K562 (cell line): Measurements from ENCODE around the gene ADPRHL1. TPM values are rescaled to one million over a fixed set of nuclear protein-coding genes. Genes with fewer than 3 reads are reported as not detected.

ENCODE experiments used
- ZNF436 ChIP-seq: fragments of 250-450, 450-650 bp; sonication (Bioruptor Pico); formaldehyde crosslinking; IDR thresholded peaks from 2 replicates; pipeline ENCODE4 v1.7.0; 2020; ENCODE audit warnings: mild to moderate bottlenecking
- ZNF695 ChIP-seq: fragments of 450-650 bp; formaldehyde crosslinking; IDR thresholded peaks from 2 replicates; pipeline ENCODE4 v1.4.0; 2020; ENCODE audit warnings: mild to moderate bottlenecking, moderate library complexity
- polyA plus RNA-seq, 8 experiments: library from polyadenylated mRNA; depleted of rRNA in 4 of 8; stranded (reverse) in 5 of 8; unstranded in 3 of 8; fragments of >200 nt; fragmentation: Nextera tagmentation in 2 of 8; fragmentation: Illumina TruSeq in 1 of 8; extraction: Ambion mirVana in 2 of 8; extraction: Trizol in 1 of 8; gene quantifications; 2 replicates each; pipeline versions ENCODE4 v1.2.1 to v1.2.3, GENCODE V29; 2011 to 2014; ENCODE audit warnings: inconsistent platforms in 1 of 8, missing spikeins in 1 of 8
- total RNA-seq, 7 experiments: library from RNA; depleted of rRNA in 6 of 7; stranded (reverse); fragments of >200 nt in 6 of 7; fragmentation: Illumina TruSeq in 2 of 7; extraction: Trizol in 2 of 7; gene quantifications; 2 replicates each; pipeline versions ENCODE4 v1.2.1 to v1.2.3, GENCODE V29; 2011 to 2021; ENCODE audit warnings: low replicate concordance in 1 of 7
- TF ChIP-seq, protein P1 (sequence below): fragments of 450-650 bp; IDR thresholded peaks from 2 replicates; pipeline ENCODE4 v1.6.1; 2016; ENCODE audit warnings: low read depth
- TF ChIP-seq, protein P2 (sequence below), 2 experiments: IDR thresholded peaks; 2 replicates each; pipeline ENCODE4 v1.6.1; 2012; ENCODE audit warnings: improper control_type of control experiment in 2 of 2, low read depth in 2 of 2, low read length in 2 of 2, borderline replicate concordance in 1 of 2

Gene ADPRHL1
- total and polyA plus RNA-seq, 9 of the 15 experiments (the other 6 are each of a cell fraction or from before 2014, with no cell fraction given), result 0.06 to 0.76 (median 0.37) TPM; not detected in 1

DNA sequence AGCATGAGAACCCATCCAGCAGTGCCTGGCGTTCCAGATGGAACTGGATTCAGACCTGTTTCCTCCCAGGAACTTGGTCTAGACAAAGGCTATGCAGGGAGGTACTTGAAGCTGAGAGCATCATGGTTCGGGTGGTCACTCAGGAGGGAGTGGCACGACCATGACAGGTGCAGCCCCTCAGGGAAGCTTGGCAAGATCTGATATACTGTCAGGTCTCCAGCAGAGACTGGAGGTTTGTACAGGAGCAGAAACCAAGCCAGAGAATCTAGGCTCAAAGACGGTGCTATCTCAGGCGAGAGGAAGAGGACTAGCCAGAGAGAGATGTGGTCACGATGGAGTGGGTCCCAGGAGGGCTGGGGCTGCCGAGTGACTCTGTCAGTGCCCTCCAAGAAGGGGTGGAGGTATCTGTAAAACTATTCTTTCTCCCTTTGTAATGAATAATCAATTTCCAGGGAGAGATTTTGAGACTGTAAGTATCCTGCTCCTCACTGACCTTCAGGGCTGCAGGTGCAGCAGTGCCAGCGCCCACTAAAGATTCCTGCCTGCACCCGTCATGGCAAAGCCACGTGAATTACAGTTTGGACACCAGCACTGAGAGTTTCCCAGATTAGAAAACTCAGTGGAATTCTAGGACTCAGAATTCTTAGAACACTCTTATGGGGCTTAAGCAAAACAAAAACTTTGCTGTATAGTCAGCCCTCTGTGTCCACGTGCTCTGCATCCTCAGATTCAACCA is 47.4 kb upstream of the ADPRHL1 start (continued):
- TF ChIP-seq ZNF436 (CRISPR knock-in tag) (no peak), ZNF695 (CRISPR knock-in tag) (no peak)
- TF ChIP-seq, protein P1, sequence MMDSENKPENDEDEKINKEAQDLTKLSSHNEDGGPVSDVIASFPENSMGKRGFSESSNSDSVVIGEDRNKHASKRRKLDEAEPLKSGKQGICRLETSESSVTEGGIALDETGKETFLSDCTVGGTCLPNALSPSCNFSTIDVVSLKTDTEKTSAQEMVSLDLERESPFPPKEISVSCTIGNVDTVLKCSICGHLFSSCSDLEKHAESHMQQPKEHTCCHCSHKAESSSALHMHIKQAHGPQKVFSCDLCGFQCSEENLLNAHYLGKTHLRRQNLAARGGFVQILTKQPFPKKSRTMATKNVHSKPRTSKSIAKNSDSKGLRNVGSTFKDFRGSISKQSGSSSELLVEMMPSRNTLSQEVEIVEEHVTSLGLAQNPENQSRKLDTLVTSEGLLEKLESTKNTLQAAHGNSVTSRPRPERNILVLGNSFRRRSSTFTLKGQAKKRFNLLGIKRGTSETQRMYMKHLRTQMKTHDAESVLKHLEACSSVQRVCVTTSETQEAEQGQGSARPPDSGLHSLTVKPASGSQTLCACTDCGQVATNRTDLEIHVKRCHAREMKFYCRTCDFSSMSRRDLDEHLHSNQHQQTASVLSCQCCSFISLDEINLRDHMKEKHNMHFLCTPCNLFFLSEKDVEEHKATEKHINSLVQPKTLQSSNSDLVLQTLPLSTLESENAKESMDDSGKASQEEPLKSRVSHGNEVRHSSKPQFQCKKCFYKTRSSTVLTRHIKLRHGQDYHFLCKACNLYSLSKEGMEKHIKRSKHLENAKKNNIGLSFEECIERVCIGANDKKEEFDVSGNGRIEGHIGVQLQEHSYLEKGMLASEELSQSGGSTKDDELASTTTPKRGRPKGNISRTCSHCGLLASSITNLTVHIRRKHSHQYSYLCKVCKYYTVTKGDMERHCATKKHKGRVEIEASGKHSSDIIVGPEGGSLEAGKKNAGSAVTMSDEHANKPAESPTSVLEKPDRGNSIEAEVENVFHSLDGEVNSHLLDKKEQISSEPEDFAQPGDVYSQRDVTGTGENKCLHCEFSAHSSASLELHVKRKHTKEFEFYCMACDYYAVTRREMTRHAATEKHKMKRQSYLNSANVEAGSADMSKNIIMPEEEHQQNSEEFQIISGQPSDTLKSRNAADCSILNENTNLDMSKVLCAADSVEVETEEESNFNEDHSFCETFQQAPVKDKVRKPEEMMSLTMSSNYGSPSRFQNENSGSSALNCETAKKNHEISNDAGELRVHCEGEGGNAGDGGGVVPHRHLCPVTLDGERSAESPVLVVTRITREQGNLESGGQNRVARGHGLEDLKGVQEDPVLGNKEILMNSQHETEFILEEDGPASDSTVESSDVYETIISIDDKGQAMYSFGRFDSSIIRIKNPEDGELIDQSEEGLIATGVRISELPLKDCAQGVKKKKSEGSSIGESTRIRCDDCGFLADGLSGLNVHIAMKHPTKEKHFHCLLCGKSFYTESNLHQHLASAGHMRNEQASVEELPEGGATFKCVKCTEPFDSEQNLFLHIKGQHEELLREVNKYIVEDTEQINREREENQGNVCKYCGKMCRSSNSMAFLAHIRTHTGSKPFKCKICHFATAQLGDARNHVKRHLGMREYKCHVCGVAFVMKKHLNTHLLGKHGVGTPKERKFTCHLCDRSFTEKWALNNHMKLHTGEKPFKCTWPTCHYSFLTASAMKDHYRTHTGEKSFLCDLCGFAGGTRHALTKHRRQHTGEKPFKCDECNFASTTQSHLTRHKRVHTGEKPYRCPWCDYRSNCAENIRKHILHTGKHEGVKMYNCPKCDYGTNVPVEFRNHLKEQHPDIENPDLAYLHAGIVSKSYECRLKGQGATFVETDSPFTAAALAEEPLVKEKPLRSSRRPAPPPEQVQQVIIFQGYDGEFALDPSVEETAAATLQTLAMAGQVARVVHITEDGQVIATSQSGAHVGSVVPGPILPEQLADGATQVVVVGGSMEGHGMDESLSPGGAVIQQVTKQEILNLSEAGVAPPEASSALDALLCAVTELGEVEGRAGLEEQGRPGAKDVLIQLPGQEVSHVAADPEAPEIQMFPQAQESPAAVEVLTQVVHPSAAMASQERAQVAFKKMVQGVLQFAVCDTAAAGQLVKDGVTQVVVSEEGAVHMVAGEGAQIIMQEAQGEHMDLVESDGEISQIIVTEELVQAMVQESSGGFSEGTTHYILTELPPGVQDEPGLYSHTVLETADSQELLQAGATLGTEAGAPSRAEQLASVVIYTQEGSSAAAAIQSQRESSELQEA, result no peak
- TF ChIP-seq, protein P2, sequence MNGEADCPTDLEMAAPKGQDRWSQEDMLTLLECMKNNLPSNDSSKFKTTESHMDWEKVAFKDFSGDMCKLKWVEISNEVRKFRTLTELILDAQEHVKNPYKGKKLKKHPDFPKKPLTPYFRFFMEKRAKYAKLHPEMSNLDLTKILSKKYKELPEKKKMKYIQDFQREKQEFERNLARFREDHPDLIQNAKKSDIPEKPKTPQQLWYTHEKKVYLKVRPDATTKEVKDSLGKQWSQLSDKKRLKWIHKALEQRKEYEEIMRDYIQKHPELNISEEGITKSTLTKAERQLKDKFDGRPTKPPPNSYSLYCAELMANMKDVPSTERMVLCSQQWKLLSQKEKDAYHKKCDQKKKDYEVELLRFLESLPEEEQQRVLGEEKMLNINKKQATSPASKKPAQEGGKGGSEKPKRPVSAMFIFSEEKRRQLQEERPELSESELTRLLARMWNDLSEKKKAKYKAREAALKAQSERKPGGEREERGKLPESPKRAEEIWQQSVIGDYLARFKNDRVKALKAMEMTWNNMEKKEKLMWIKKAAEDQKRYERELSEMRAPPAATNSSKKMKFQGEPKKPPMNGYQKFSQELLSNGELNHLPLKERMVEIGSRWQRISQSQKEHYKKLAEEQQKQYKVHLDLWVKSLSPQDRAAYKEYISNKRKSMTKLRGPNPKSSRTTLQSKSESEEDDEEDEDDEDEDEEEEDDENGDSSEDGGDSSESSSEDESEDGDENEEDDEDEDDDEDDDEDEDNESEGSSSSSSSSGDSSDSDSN (IDR thresholded peaks at IDR 0.05; ENCODE audit: borderline replicate concordance in 1 of 2, low read depth in 2 of 2, low read length in 2 of 2), result no peak
